HPDE6-E6E7 (cell line): ENCODE measurements around the gene LCTL.
"Not testable (repeated sequence)": the region's sequence is repeated elsewhere in the genome, so short reads cannot be mapped to it uniquely, and the experiment has no call there.

Experiments
- DNase-seq: peaks from one replicate; pipeline ENCODE4 v3.0.0; 2011; ENCODE audit warnings: missing footprints; ENCODE audit errors: extremely low spot score

The LCTL gene

DNA sequence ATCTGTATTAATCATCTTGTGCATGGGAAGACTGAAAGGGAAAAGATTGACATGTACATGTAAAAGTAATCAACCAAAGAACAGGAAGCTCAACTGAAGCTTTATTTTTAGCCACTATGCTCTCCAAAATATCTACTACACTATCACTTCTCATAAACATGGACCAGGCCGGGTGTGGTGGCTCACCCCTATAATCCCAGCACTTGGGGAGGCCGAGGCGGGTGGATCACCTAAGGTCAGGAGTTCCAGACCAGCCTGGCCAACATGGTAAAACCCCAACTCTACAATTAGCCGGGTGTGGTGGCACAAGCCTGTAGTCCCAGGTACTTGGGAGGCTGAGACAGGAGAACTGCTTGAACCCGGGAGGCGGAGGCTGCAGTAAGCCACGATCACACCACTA, 65.5 kb downstream of the LCTL start:
- not testable (repeated sequence) for DNase-seq

DNA sequence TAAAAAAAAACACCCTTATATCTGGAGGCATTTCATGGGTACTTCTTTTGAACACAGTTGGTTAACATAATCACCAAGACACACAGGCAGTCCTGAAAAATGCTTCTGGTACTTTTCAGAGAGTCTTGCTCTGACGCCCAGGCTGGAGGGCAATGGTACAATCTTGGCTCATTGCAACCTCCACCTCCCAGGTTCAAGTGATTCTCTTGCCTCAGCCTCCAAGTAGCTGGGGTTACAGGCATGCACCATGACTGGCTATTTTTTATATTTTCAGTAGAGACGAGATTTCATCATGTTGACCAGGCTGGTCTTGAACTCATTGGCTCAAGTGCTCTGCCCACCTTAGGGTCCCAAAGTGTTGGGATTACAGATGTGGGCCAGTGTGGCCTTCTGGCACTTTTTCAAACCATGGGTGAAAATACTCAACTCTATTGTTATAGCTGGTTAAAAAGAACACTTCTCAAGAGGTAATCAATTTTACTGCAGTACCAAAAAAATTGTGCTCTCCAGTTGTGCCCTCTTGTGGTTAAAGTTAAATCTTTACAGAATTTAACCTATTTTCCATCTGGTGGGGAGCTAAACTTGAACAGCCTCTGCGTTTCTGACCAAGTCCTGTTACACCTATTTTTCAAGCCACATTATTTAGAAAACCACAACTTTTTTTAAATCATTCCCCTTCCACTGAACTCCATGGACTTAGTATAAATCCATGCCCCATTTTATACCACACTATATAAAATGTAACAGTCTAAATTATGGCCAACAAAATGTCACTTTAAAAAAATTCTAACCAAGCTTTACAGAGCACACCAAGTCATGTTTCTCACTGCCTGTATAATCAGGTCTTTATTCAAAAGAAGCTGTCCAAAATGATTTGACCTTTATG, 67.1 kb downstream of the LCTL start:
- no peak for DNase-seq
